Measurements from ENCODE around the gene PRL.

- no peak for TF ChIP-seq POLR2A (IDR thresholded peaks at IDR 0.05)
- no peak for TF ChIP-seq CTCF (IDR thresholded peaks at IDR 0.05)
Observed at GRCh38 chr6:22334778-22335177, 37.9 kb upstream of the PRL start.
